ENCODE measurements around the gene MGLL. TPM values are rescaled to one million over a fixed set of nuclear protein-coding genes. Genes with fewer than 3 reads are reported as not detected.

MGLL gene
- total RNA-seq, 1 donor from 2014 or later, result 11.3 TPM

GRCh38 chr3:127691489-127691888, 130.8 kb downstream of the MGLL start:
- no peaks in the 10 kb centered on the region for H3K36me3 Mint-ChIP-seq (ENCODE audit: low read depth)
- DNase-seq (ENCODE audit: low read depth, low spot score), result no peak
- no peaks in the 10 kb centered on the region for H3K27me3 Mint-ChIP-seq (ENCODE audit: low read depth)
- H3K4me1 Mint-ChIP-seq, result peaks cover 5% of the 10 kb centered on the region
- H3K4me3 Mint-ChIP-seq, result no peak overlapping the region
- no peak for TF ChIP-seq CTCF (conservative IDR thresholded peaks at IDR 0.05)
- peak overlapping the region; percentile 35 for H3K27ac Mint-ChIP-seq (ENCODE audit: unreplicated experiment)
- H3K9me3 Mint-ChIP-seq, result no peaks in the 10 kb centered on the region

- Mint-ChIP-seq H3K36me3 (ENCODE audit: low read depth) (no peaks in the 10 kb centered on the region), H3K4me1 (peaks cover under 1% of the 10 kb centered on the region), H3K9me3 (no peaks in the 10 kb centered on the region), H3K4me3 (no peak overlapping the region), H3K27ac (ENCODE audit: unreplicated experiment) (peak overlapping the region; percentile 35), H3K27me3 (ENCODE audit: low read depth) (no peaks in the 10 kb centered on the region)
- TF ChIP-seq CTCF (conservative IDR thresholded peaks at IDR 0.05), result peak; percentile 57
- no peak for DNase-seq (ENCODE audit: low read depth, low spot score)
Measured at GRCh38 chr3:127690823-127691452, 131.4 kb downstream of the MGLL start.

- Mint-ChIP-seq H3K9me3 (no peaks in the 10 kb centered on the region), H3K27me3 (ENCODE audit: low read depth) (no peaks in the 10 kb centered on the region), H3K4me3 (no peak overlapping the region), H3K27ac (ENCODE audit: unreplicated experiment) (no peak overlapping the region), H3K4me1 (no peaks in the 10 kb centered on the region), H3K36me3 (ENCODE audit: low read depth) (no peaks in the 10 kb centered on the region)
- TF ChIP-seq CTCF (conservative IDR thresholded peaks at IDR 0.05), result no peak
- no peak for DNase-seq (ENCODE audit: low read depth, low spot score)
Measured at GRCh38 chr3:127690106-127690505, 132.2 kb downstream of the MGLL start.

- H3K9me3 Mint-ChIP-seq, result no peaks in the 10 kb centered on the region
- H3K27ac Mint-ChIP-seq (ENCODE audit: unreplicated experiment), result peak overlapping the region; percentile 57
- no peaks in the 10 kb centered on the region for H3K4me1 Mint-ChIP-seq
- DNase-seq (ENCODE audit: low read depth, low spot score), result no peak
- no peaks in the 10 kb centered on the region for H3K27me3 Mint-ChIP-seq (ENCODE audit: low read depth)
- H3K36me3 Mint-ChIP-seq (ENCODE audit: low read depth), result no peaks in the 10 kb centered on the region
- no peak overlapping the region for H3K4me3 Mint-ChIP-seq
- no peak for TF ChIP-seq CTCF (conservative IDR thresholded peaks at IDR 0.05)
Measured at GRCh38 chr3:127689266-127689860, 133.0 kb downstream of the MGLL start.

- DNase-seq (ENCODE audit: low read depth, low spot score), result no peak
- Mint-ChIP-seq H3K4me1 (peaks cover 3% of the 10 kb centered on the region), H3K27me3 (ENCODE audit: low read depth) (no peaks in the 10 kb centered on the region)
Measured at GRCh38 chr3:127688416-127689265, 133.7 kb downstream of the MGLL start.

More at GRCh38 chr3:127688416-127689265, 133.7 kb downstream of the MGLL start:
- H3K9me3 Mint-ChIP-seq, result no peaks in the 10 kb centered on the region
- TF ChIP-seq CTCF (conservative IDR thresholded peaks at IDR 0.05), result no peak
- H3K4me3 Mint-ChIP-seq, result no peak overlapping the region
- H3K27ac Mint-ChIP-seq (ENCODE audit: unreplicated experiment), result no peak overlapping the region
- no peaks in the 10 kb centered on the region for H3K36me3 Mint-ChIP-seq (ENCODE audit: low read depth)
